ENCODE data around the gene TBC1D30. TPM values are rescaled to one million over a fixed set of nuclear protein-coding genes. Genes with fewer than 3 reads are reported as not detected.

The TBC1D30 gene
- total RNA-seq, 4 donors from 2014 or later = 1.8 to 8.0 (median 3.5) TPM

DNA sequence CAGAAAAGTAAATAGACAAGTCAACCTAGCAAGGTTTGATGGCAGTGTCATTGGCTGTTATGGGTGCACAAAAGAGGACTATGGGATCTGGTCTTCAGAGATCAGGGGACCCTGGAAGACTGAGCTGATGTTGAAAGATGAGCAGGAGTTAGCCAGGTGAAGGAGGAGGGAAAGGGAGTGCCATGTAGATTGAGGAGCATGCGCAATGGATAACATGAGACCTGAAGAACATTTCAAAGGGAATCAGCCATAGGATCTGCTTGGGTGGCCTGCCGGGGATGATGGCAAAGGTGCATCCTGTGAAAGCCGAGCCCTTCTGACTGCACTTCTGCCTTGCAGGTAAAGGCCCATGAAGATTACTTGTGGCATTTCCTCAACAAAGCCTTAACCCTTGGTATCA, 90.8 kb downstream of the TBC1D30 start:
- intact Hi-C loops (cut with DNase I) = no loop called here

DNA sequence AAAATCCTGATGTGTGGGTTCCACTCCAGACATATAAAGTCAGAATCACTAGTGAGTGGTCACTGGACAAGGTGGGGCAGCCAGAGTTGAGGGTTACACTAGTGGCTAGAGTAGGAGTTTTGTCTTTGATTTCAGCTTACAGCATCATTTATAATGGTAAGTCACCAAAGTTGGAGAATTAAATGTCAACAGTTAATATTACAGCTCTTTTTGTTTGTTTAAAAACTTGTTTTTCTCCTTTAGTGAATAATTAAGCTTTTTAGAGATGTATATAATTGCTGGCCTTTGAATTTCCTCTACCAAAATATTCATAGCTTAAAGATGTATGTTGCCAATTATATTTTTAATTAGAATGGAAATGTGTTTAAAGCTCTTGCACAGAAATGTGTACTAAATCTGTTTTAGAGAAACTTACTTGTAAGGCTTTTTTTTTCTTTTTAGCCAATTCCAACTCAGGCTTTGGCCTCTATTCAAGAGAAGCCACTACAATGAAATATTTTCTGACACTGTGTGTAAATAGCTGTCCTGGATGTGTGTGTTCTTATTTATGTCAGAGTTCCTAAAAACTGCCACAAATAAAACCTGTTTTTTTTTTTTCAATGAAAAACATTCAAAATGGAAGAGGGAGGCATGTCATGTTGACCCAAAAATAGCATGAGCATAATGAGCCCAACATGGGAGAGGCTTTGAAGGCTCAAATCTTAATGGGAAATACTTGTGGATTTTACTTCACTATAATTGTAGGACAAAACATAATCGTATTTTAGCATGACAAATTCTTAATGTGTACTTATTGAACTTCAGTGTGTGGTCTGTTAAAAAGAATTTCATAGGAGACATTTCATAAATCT, 92.2 kb downstream of the TBC1D30 start:
- TF ChIP-seq, protein P1, sequence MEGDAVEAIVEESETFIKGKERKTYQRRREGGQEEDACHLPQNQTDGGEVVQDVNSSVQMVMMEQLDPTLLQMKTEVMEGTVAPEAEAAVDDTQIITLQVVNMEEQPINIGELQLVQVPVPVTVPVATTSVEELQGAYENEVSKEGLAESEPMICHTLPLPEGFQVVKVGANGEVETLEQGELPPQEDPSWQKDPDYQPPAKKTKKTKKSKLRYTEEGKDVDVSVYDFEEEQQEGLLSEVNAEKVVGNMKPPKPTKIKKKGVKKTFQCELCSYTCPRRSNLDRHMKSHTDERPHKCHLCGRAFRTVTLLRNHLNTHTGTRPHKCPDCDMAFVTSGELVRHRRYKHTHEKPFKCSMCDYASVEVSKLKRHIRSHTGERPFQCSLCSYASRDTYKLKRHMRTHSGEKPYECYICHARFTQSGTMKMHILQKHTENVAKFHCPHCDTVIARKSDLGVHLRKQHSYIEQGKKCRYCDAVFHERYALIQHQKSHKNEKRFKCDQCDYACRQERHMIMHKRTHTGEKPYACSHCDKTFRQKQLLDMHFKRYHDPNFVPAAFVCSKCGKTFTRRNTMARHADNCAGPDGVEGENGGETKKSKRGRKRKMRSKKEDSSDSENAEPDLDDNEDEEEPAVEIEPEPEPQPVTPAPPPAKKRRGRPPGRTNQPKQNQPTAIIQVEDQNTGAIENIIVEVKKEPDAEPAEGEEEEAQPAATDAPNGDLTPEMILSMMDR (IDR thresholded peaks at IDR 0.05) = no peak
- TF ChIP-seq POLR2A (IDR thresholded peaks at IDR 0.05) = no peak
- Histone ChIP-seq H3K27me3 (no peaks in the 10 kb centered on the region), H3K4me3 (no peak overlapping the region), H3K36me3 (no peaks in the 10 kb centered on the region), H3K9me3 (no peaks in the 10 kb centered on the region), H3K27ac (no peak overlapping the region), H3K4me1 (peaks cover 0 to 3% (median 0%) of the 10 kb centered on the region in 3 donors)
- DNase-seq = no peak
- intact Hi-C loops (cut with DNase I) = no loop called here
- WGBS, 2 donors = 38 to 44% methylated on average over 1 of the region's 1 CpG

More for the DNA sequence above, 90.8 kb downstream of the TBC1D30 start:
- no peak for DNase-seq
- H3K27me3 ChIP-seq = no peaks in the 10 kb centered on the region
- WGBS, 2 donors = 66 to 93% methylated on average over 3 of the region's 3 CpGs
- H3K9me3 ChIP-seq = no peaks in the 10 kb centered on the region
- no peak overlapping the region for H3K27ac ChIP-seq
- no peak overlapping the region for H3K4me3 ChIP-seq
- TF ChIP-seq, protein P1 (IDR thresholded peaks at IDR 0.05) = no peak
- TF ChIP-seq POLR2A (IDR thresholded peaks at IDR 0.05) = no peak
- H3K4me1 ChIP-seq = peaks cover 0 to 8% (median 0%) of the 10 kb centered on the region in 3 donors
- no peaks in the 10 kb centered on the region for H3K36me3 ChIP-seq

DNA sequence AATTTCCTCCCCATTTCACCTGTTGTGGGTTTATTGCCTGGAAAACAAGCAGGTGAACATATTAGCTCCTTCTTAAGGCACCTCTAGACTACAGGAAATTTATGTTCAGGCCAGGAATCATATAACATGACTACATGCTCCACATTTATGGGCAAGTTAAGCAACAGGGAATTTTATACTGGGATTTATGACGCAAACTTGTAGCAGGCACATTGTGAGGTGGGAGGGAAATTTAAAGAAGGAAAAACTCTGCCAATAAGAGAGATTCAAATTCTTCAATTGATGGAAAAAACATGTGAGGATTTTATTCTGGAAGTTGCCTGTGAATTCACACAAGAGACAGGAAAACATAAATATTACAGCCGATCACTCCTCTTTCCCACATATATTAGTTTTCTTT, 93.9 kb downstream of the TBC1D30 start:
- no peak overlapping the region for H3K27ac ChIP-seq
- no peaks in the 10 kb centered on the region for H3K4me1 ChIP-seq
- H3K27me3 ChIP-seq = no peaks in the 10 kb centered on the region
- no peak overlapping the region for H3K4me3 ChIP-seq
- no peaks in the 10 kb centered on the region for H3K36me3 ChIP-seq
- DNase-seq = no peak
- intact Hi-C loops (cut with DNase I) = no loop called here
- TF ChIP-seq, protein P1 (IDR thresholded peaks at IDR 0.05) = no peak
- no peak for TF ChIP-seq POLR2A (IDR thresholded peaks at IDR 0.05)
- 85 to 92% methylated on average over 2 of the region's 2 CpGs for WGBS, 2 donors
- no peaks in the 10 kb centered on the region for H3K9me3 ChIP-seq

DNA sequence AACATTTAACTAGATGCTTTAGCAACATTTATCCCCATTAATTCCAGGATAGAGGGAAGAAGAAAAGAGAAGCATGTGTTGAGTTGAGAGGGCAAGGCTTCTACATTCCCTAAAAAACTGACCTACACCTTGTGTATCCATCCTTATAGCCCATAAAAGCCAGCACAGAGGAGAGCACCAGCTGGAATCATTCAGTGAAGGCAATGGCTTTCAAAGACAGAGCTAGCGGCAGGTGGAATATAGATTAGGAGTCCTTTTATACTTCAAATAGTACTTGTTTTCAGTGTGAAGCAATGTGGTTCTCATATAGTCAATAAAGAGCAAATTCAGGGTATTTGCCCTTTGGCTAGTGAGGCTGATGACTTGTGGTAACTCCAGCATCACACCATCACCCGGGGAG, 94.4 kb downstream of the TBC1D30 start:
- Histone ChIP-seq H3K4me1 (no peaks in the 10 kb centered on the region), H3K36me3 (no peaks in the 10 kb centered on the region), H3K9me3 (no peaks in the 10 kb centered on the region), H3K27me3 (no peaks in the 10 kb centered on the region), H3K27ac (no peak overlapping the region), H3K4me3 (no peak overlapping the region)
- no peak for TF ChIP-seq POLR2A (IDR thresholded peaks at IDR 0.05)
- TF ChIP-seq, protein P1 (IDR thresholded peaks at IDR 0.05) = no peak
- WGBS, 2 donors = 93 to 98% methylated on average over 1 to 2 of the region's 2 CpGs
- DNase-seq = no peak
- intact Hi-C loops (cut with DNase I) = no loop called here

DNA sequence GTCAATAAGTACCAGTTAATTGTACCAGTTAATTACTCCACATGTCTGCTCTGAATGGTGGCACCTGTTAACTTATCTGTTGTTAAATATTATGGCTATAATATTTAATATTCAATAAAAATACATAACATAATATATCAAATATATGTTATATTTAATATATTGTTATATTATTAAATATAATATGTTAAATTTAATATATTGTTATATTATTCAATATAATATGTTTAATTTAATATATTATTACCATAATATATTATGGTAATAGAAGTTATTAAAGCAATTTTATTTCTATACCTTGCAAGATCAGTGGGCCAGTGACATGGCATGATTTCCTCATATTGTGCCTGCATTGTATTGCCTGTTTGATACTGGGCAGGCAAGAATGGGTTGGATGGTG, 98.4 kb downstream of the TBC1D30 start:
- TF ChIP-seq, protein P1 (IDR thresholded peaks at IDR 0.05) = no peak
- TF ChIP-seq POLR2A (IDR thresholded peaks at IDR 0.05) = no peak
- Histone ChIP-seq H3K36me3 (no peaks in the 10 kb centered on the region), H3K27me3 (no peaks in the 10 kb centered on the region), H3K4me3 (no peak overlapping the region), H3K27ac (no peak overlapping the region), H3K4me1 (no peaks in the 10 kb centered on the region), H3K9me3 (no peaks in the 10 kb centered on the region)
- intact Hi-C loops (cut with DNase I) = no loop called here
- no peak for DNase-seq
